AG04449 (cell line): ENCODE measurements around the gene RRAGD.

ENCODE experiments used
- CTCF ChIA-PET: fragments of 350-600 bp; formaldehyde crosslinking; extraction: SDS; loops from one replicate; lab custom pipeline; 2021; ENCODE audit warnings: antibody characterized with exemption; lab: Yijun Ruan, JAX
- POLR2A ChIA-PET: fragments of 400-600, 350-600 bp; formaldehyde crosslinking; extraction: SDS; loops from one replicate; lab custom pipeline; 2020; ENCODE audit warnings: antibody characterized with exemption, inconsistent platforms; lab: Yijun Ruan, JAX
- DNase-seq: peaks from one replicate; pipeline ENCODE4 v3.0.0-alpha.2; 2010; ENCODE audit warnings: low read depth, low spot score
- H3K4me3 ChIP-seq: 2 replicates; pipeline ENCODE4 v1.5.1; 2011; ENCODE audit warnings: low read depth, mild to moderate bottlenecking, control low read depth, low read length
- CTCF ChIP-seq: IDR thresholded peaks from one replicate; pipeline ENCODE4 v1.5.1; 2011; ENCODE audit warnings: mild to moderate bottlenecking, moderate library complexity, low read length, control low read depth, inconsistent platforms; ENCODE audit not compliant: insufficient read depth; ENCODE audit errors: missing control alignments

The RRAGD gene

GRCh38 chr6:89409461-89410035, 2.5 kb downstream of the RRAGD start:
- TF ChIP-seq CTCF = no peak
- DNase-seq = no peak
- no peak overlapping the region for H3K4me3 ChIP-seq
- ChIA-PET CTCF (no interaction called here), POLR2A (no interaction called here)

GRCh38 chr6:89406141-89406540, 5.9 kb downstream of the RRAGD start:
- H3K4me3 ChIP-seq = no peak overlapping the region
- no peak for TF ChIP-seq CTCF
- CTCF ChIA-PET = interaction anchor here (1.3 kb wide), 1 partner anchor 34 kb away, joined by 4 read pairs; no protein-coding TSS in a partner anchor
- no peak for DNase-seq
- POLR2A ChIA-PET = no interaction called here

DNA sequence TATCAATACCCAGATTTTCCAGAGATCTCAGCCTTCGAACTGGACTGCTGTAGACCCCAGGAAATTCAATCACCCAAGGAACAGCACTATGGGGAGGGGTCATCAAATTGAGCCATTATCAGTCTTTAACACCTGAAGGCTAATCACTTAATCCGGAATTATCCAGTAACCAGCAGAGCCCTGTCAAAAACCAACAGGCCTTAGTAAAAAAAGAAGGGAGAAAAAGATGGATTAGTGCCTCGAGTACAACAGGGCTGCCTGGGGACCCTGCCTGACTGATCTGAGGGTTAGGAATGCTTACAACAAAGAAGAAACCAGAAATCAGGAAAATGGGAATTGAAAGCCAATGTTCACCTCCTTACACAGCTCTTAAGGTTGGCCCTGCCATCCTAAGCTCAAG, 7.6 kb downstream of the RRAGD start:
- ChIA-PET CTCF (interaction anchor here (1.0 kb wide), 1 partner anchor 11 kb away, joined by 3 read pairs; no protein-coding TSS in a partner anchor), POLR2A (no interaction called here)
- no peak for TF ChIP-seq CTCF
- H3K4me3 ChIP-seq = no peak overlapping the region
- DNase-seq = no peak

DNA sequence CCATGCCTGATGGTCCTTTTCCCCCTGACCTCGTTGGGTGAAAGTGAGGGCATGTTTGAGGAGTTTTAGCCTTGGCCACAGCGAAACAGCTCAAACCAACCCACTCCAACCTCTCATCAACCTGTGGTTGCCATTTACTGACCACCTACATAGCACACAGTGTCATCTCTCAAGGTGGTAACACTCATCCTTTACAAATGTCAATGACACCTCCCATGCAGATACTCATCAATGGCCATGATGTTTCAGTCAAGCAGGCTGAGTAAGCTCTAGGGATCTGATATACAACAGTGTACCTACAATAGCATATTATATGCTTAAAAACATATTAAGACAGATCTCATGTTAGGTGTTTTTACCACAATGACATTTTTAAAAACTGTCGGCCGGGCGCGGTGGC, 9.3 kb downstream of the RRAGD start:
- ChIA-PET POLR2A (no interaction called here), CTCF (interaction anchor here (1.0 kb wide), 1 partner anchor 30 kb away, joined by 3 read pairs; no protein-coding TSS in a partner anchor)
- DNase-seq = no peak
- no peak overlapping the region for H3K4me3 ChIP-seq
- TF ChIP-seq CTCF = no peak

- DNase-seq = no peak
- ChIA-PET CTCF (no interaction called here), POLR2A (no interaction called here)
- H3K4me3 ChIP-seq = no peak overlapping the region
- no peak for TF ChIP-seq CTCF
Measured at GRCh38 chr6:89400912-89401399, 11.1 kb downstream of the RRAGD start.

DNA sequence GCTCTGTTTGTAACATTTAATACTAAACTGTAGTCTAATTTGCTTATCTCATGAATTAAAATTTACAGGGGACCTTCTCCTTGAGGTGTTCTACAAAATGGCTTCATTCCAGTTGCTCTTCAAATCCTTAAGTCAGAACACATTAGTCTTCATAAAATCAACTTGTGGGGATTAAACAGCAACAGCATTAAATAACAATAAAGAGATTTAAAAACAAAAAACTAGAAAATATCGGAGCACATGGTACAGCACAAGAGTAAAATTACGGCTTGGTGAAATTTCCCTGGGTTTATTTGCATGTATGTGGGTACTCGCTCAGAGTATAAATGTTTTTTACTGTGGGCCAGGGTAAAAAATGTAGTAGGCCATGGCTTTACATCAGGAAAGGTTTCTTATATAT, 12.0 kb downstream of the RRAGD start:
- TF ChIP-seq CTCF = no peak
- DNase-seq = no peak
- no peak overlapping the region for H3K4me3 ChIP-seq
- POLR2A ChIA-PET = no interaction called here
- CTCF ChIA-PET = no interaction called here
